GM12878 (cell line): ENCODE results near the gene CYB5R3. TPM values are rescaled to one million over a fixed set of nuclear protein-coding genes. Genes with fewer than 3 reads are reported as not detected.

Source experiments
- polyA plus RNA-seq, 11 experiments: library from polyadenylated mRNA; depleted of rRNA in 4 of 11; unstranded in 6 of 11; stranded (reverse) in 5 of 11; fragments of >200 nt; fragmentation: Nextera tagmentation in 4 of 11; fragmentation: Illumina TruSeq in 1 of 11; extraction: Ambion mirVana in 4 of 11; extraction: Trizol in 1 of 11; gene quantifications; 1 replicate in 1 of 11; 2 replicates in 10 of 11; pipeline versions ENCODE4 v1.2.1 to v1.2.3, GENCODE V29; 2011 to 2016; ENCODE audit warnings: inconsistent platforms in 2 of 11, missing spikeins in 2 of 11, low read depth in 1 of 11
- small RNA-seq: library from RNA; depleted of rRNA; stranded (forward); fragments of <200 nt; gene quantifications from one replicate; pipeline ENCODE3, GENCODE V24; 2014
- total RNA-seq, 4 experiments: library from RNA; depleted of rRNA in 3 of 4; stranded (reverse); fragments of >200 nt in 3 of 4; fragmentation: Illumina TruSeq in 1 of 4; extraction: Trizol in 1 of 4; gene quantifications; 2 replicates each; pipeline versions ENCODE4 v1.2.1 to v1.2.3, GENCODE V29; 2013 to 2021

CYB5R3 gene
- total and polyA plus RNA-seq, 10 of the 15 experiments (the other 5 are each of a cell fraction or from before 2014, with no cell fraction given): 2.0 to 119 (median 67.8) TPM

Small RNA genes within 50 kb of the gene (small RNA-seq; reads per million reads assigned to genes)
- gene RNU6-513P: not detected

Other genes with a start within 250 kb of the CYB5R3 start
- gene NFAM1, start 217.0 kb downstream of the CYB5R3 start, total RNA-seq (2014; rRNA removed): 0.16 and 0.34 TPM in 2 replicates
- 0.13 and 0.32 TPM in 2 replicates for gene NFAM1, start 217.0 kb downstream of the CYB5R3 start, total RNA-seq (2014; rRNA removed; fragmentation: Illumina TruSeq; extraction: Trizol)
- gene NFAM1, start 217.0 kb downstream of the CYB5R3 start, total RNA-seq (2021): 0.29 and 0.36 TPM in 2 replicates
- gene NFAM1, start 217.0 kb downstream of the CYB5R3 start, polyA plus RNA-seq (2011; rRNA removed): 0.84 and 1.3 TPM in 2 replicates
- 0.13 and 0.24 TPM in 2 replicates for gene NFAM1, start 217.0 kb downstream of the CYB5R3 start, polyA plus RNA-seq (2014; fragmentation: Illumina TruSeq; extraction: Trizol)
- gene NFAM1, start 217.0 kb downstream of the CYB5R3 start, polyA plus RNA-seq (2014; fragmentation: Nextera tagmentation; extraction: Ambion mirVana): not detected
- 0.10 and 0.15 TPM in 2 replicates for gene NFAM1, start 217.0 kb downstream of the CYB5R3 start, polyA plus RNA-seq (2014; rRNA removed)
- gene NFAM1, start 217.0 kb downstream of the CYB5R3 start, polyA plus RNA-seq (2016; fragmentation: Nextera tagmentation; extraction: Ambion mirVana): under 1 TPM in 1 of 2 experiments, not detected in 1; 0.20 TPM
- gene RRP7A, start 129.6 kb downstream of the CYB5R3 start, total RNA-seq (2014; rRNA removed): 42.4 and 42.7 TPM in 2 replicates
- 34.8 and 38.1 TPM in 2 replicates for gene RRP7A, start 129.6 kb downstream of the CYB5R3 start, total RNA-seq (2014; rRNA removed; fragmentation: Illumina TruSeq; extraction: Trizol)
- 73.9 and 84.9 TPM in 2 replicates for gene RRP7A, start 129.6 kb downstream of the CYB5R3 start, total RNA-seq (2021)
- gene RRP7A, start 129.6 kb downstream of the CYB5R3 start, polyA plus RNA-seq (2011; rRNA removed): 23.9 and 41.4 TPM in 2 replicates
- gene RRP7A, start 129.6 kb downstream of the CYB5R3 start, polyA plus RNA-seq (2014; fragmentation: Illumina TruSeq; extraction: Trizol): 38.1 and 49.7 TPM in 2 replicates
- 10 to 100 TPM in 1 of 2 experiments, 1 to 10 TPM in 1; 2.9 to 12.3 TPM for gene RRP7A, start 129.6 kb downstream of the CYB5R3 start, polyA plus RNA-seq (2014; fragmentation: Nextera tagmentation; extraction: Ambion mirVana)
- 41.7 and 45.1 TPM in 2 replicates for gene RRP7A, start 129.6 kb downstream of the CYB5R3 start, polyA plus RNA-seq (2014; rRNA removed)
- 100 to 1,000 TPM in 1 of 2 experiments, 10 to 100 TPM in 1; 88.9 to 114 TPM for gene RRP7A, start 129.6 kb downstream of the CYB5R3 start, polyA plus RNA-seq (2016; fragmentation: Nextera tagmentation; extraction: Ambion mirVana)
- gene SERHL2, start 95.4 kb downstream of the CYB5R3 start, total RNA-seq (2014; rRNA removed): 1.3 and 2.0 TPM in 2 replicates
- 0.64 and 1.1 TPM in 2 replicates for gene SERHL2, start 95.4 kb downstream of the CYB5R3 start, total RNA-seq (2014; rRNA removed; fragmentation: Illumina TruSeq; extraction: Trizol)
- gene SERHL2, start 95.4 kb downstream of the CYB5R3 start, total RNA-seq (2021): 0.69 and 1.0 TPM in 2 replicates
- 0.97 and 1.6 TPM in 2 replicates for gene SERHL2, start 95.4 kb downstream of the CYB5R3 start, polyA plus RNA-seq (2011; rRNA removed)
- gene SERHL2, start 95.4 kb downstream of the CYB5R3 start, polyA plus RNA-seq (2014; fragmentation: Illumina TruSeq; extraction: Trizol): 1.1 and 3.6 TPM in 2 replicates
- under 1 TPM; 0.63 to 0.93 TPM for gene SERHL2, start 95.4 kb downstream of the CYB5R3 start, polyA plus RNA-seq (2014; fragmentation: Nextera tagmentation; extraction: Ambion mirVana)
- gene SERHL2, start 95.4 kb downstream of the CYB5R3 start, polyA plus RNA-seq (2014; rRNA removed): 1.3 TPM in 2 replicates
- gene SERHL2, start 95.4 kb downstream of the CYB5R3 start, polyA plus RNA-seq (2016; fragmentation: Nextera tagmentation; extraction: Ambion mirVana): 1 to 10 TPM; 1.7 to 1.8 TPM
- 32.9 and 38.9 TPM in 2 replicates for gene POLDIP3, start 34.5 kb downstream of the CYB5R3 start, total RNA-seq (2014; rRNA removed)
- gene POLDIP3, start 34.5 kb downstream of the CYB5R3 start, total RNA-seq (2014; rRNA removed; fragmentation: Illumina TruSeq; extraction: Trizol): 25.9 and 27.0 TPM in 2 replicates
- gene POLDIP3, start 34.5 kb downstream of the CYB5R3 start, total RNA-seq (2021): 54.1 and 55.9 TPM in 2 replicates
- 35.6 and 54.2 TPM in 2 replicates for gene POLDIP3, start 34.5 kb downstream of the CYB5R3 start, polyA plus RNA-seq (2011; rRNA removed)
- gene POLDIP3, start 34.5 kb downstream of the CYB5R3 start, polyA plus RNA-seq (2014; fragmentation: Illumina TruSeq; extraction: Trizol): 43.3 and 52.6 TPM in 2 replicates
- gene POLDIP3, start 34.5 kb downstream of the CYB5R3 start, polyA plus RNA-seq (2014; fragmentation: Nextera tagmentation; extraction: Ambion mirVana): 10 to 100 TPM; 14.8 to 19.3 TPM
- gene POLDIP3, start 34.5 kb downstream of the CYB5R3 start, polyA plus RNA-seq (2014; rRNA removed): 46.4 and 49.3 TPM in 2 replicates
- gene POLDIP3, start 34.5 kb downstream of the CYB5R3 start, polyA plus RNA-seq (2016; fragmentation: Nextera tagmentation; extraction: Ambion mirVana): 10 to 100 TPM; 60.1 to 60.2 TPM
- 0.22 and 0.40 TPM in 2 replicates for gene ATP5MGL, start 8.8 kb downstream of the CYB5R3 start, total RNA-seq (2014; rRNA removed)
- 0.85 TPM in 1 of 2 replicates, not detected in the other for gene ATP5MGL, start 8.8 kb downstream of the CYB5R3 start, total RNA-seq (2014; rRNA removed; fragmentation: Illumina TruSeq; extraction: Trizol)
- gene ATP5MGL, start 8.8 kb downstream of the CYB5R3 start, total RNA-seq (2021): 0.43 and 0.46 TPM in 2 replicates
- 0.23 and 0.26 TPM in 2 replicates for gene ATP5MGL, start 8.8 kb downstream of the CYB5R3 start, polyA plus RNA-seq (2011; rRNA removed)
- not detected in 2 replicates for gene ATP5MGL, start 8.8 kb downstream of the CYB5R3 start, polyA plus RNA-seq (2014; fragmentation: Illumina TruSeq; extraction: Trizol)
- gene ATP5MGL, start 8.8 kb downstream of the CYB5R3 start, polyA plus RNA-seq (2014; fragmentation: Nextera tagmentation; extraction: Ambion mirVana): under 1 TPM; 0.24 to 0.60 TPM
- not detected in 2 replicates for gene ATP5MGL, start 8.8 kb downstream of the CYB5R3 start, polyA plus RNA-seq (2014; rRNA removed)
- under 1 TPM; 0.47 to 0.71 TPM for gene ATP5MGL, start 8.8 kb downstream of the CYB5R3 start, polyA plus RNA-seq (2016; fragmentation: Nextera tagmentation; extraction: Ambion mirVana)
- gene A4GALT, start 71.5 kb upstream of the CYB5R3 start, total RNA-seq (2014; rRNA removed): 1.6 and 2.3 TPM in 2 replicates
- gene A4GALT, start 71.5 kb upstream of the CYB5R3 start, total RNA-seq (2014; rRNA removed; fragmentation: Illumina TruSeq; extraction: Trizol): 0.51 and 1.1 TPM in 2 replicates
- gene A4GALT, start 71.5 kb upstream of the CYB5R3 start, total RNA-seq (2021): 2.6 TPM in 2 replicates
- gene A4GALT, start 71.5 kb upstream of the CYB5R3 start, polyA plus RNA-seq (2011; rRNA removed): 1.8 and 3.9 TPM in 2 replicates
- 0.25 TPM in 1 of 2 replicates, not detected in the other for gene A4GALT, start 71.5 kb upstream of the CYB5R3 start, polyA plus RNA-seq (2014; fragmentation: Illumina TruSeq; extraction: Trizol)
- gene A4GALT, start 71.5 kb upstream of the CYB5R3 start, polyA plus RNA-seq (2014; fragmentation: Nextera tagmentation; extraction: Ambion mirVana): under 1 TPM in 1 of 2 experiments, not detected in 1; 0.04 TPM
- 2.6 and 2.7 TPM in 2 replicates for gene A4GALT, start 71.5 kb upstream of the CYB5R3 start, polyA plus RNA-seq (2014; rRNA removed)
- 1 to 10 TPM; 2.2 to 3.4 TPM for gene A4GALT, start 71.5 kb upstream of the CYB5R3 start, polyA plus RNA-seq (2016; fragmentation: Nextera tagmentation; extraction: Ambion mirVana)
- gene ARFGAP3, start 207.9 kb upstream of the CYB5R3 start, total RNA-seq (2014; rRNA removed): 29.7 and 32.8 TPM in 2 replicates
- 40.9 and 41.2 TPM in 2 replicates for gene ARFGAP3, start 207.9 kb upstream of the CYB5R3 start, total RNA-seq (2014; rRNA removed; fragmentation: Illumina TruSeq; extraction: Trizol)
- 30.6 and 31.3 TPM in 2 replicates for gene ARFGAP3, start 207.9 kb upstream of the CYB5R3 start, total RNA-seq (2021)
- 37.0 and 38.5 TPM in 2 replicates for gene ARFGAP3, start 207.9 kb upstream of the CYB5R3 start, polyA plus RNA-seq (2011; rRNA removed)
- gene ARFGAP3, start 207.9 kb upstream of the CYB5R3 start, polyA plus RNA-seq (2014; fragmentation: Illumina TruSeq; extraction: Trizol): 39.9 and 40.8 TPM in 2 replicates
- 10 to 100 TPM; 39.1 to 42.0 TPM for gene ARFGAP3, start 207.9 kb upstream of the CYB5R3 start, polyA plus RNA-seq (2014; fragmentation: Nextera tagmentation; extraction: Ambion mirVana)
- 29.8 and 34.5 TPM in 2 replicates for gene ARFGAP3, start 207.9 kb upstream of the CYB5R3 start, polyA plus RNA-seq (2014; rRNA removed)
- gene ARFGAP3, start 207.9 kb upstream of the CYB5R3 start, polyA plus RNA-seq (2016; fragmentation: Nextera tagmentation; extraction: Ambion mirVana): 10 to 100 TPM; 43.6 to 50.8 TPM